Activated CD4-positive, alpha-beta T cell treated with anti-CD3 and anti-CD28 coated beads, Interleukin-2, amount 10 ng/mL, durations not matched to agents 7 days and 5 days (primary cell): ENCODE measurements around the gene RIOX2. TPM values are rescaled to one million over a fixed set of nuclear protein-coding genes. Genes with fewer than 3 reads are reported as not detected.

Experiments
- CTCF ChIA-PET: fragments of 350-600 bp; sonication (Branson Sonifier 250); formaldehyde crosslinking; loops from one replicate; lab custom pipeline; 2021; ENCODE audit warnings: antibody characterized with exemption; lab: Charles Lee
- POLR2A ChIA-PET: fragments of 350-600 bp; sonication (Branson Sonifier 250); formaldehyde crosslinking; loops from one replicate; lab custom pipeline; 2021; ENCODE audit warnings: antibody characterized with exemption; lab: Charles Lee
- DNase-seq: peaks from one replicate; pipeline ENCODE4 v3.0.0-alpha.2; 2020
- H3K27ac Mint-ChIP-seq: one replicate; pipeline ENCODE4 v1.8.0; 2021; ENCODE audit warnings: mild to moderate bottlenecking, moderate library complexity, mixed read lengths
- H3K27me3 Mint-ChIP-seq: one replicate; pipeline ENCODE4 v1.8.0; 2021; ENCODE audit warnings: mixed read lengths
- H3K36me3 Mint-ChIP-seq: one replicate; pipeline ENCODE4 v1.8.0; 2021; ENCODE audit warnings: low read depth, mixed read lengths
- H3K4me1 Mint-ChIP-seq: one replicate; pipeline ENCODE4 v1.8.0; 2021; ENCODE audit warnings: mixed read lengths
- H3K4me3 Mint-ChIP-seq: one replicate; pipeline ENCODE4 v1.8.0; 2021; ENCODE audit warnings: mild to moderate bottlenecking, moderate library complexity, mixed read lengths
- H3K9me3 Mint-ChIP-seq: one replicate; pipeline ENCODE4 v1.8.0; 2021; ENCODE audit warnings: mixed read lengths
- total RNA-seq, 2 experiments: library from RNA; stranded (reverse); gene quantifications; one replicate each; pipeline ENCODE4 v1.2.3, GENCODE V29; 2021

The RIOX2 gene
- total RNA-seq, 2 experiments from 2014 or later = 38.4 to 42.0 TPM

DNA sequence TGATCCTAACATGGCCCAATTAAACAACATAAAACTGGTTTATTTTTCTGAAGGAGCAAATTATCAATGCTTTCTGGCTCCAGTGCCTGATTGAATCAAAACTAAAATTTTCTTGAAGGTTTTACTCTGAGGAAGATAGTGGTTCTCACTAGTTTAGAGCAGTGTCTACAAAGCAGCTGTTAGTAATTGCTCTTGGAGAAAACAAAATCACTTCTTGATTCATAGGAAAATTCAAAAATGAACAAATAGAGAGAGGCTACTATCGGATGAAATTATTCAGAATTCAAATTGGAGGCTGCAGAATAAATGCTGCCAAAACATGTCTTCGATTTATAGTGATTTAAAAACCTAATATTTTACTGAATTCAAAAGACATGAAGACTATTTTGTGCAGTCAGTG lies 15.1 kb upstream of the RIOX2 start:
- peaks cover 1% of the 10 kb centered on the region for H3K27me3 Mint-ChIP-seq
- CTCF ChIA-PET = interaction anchor here (1.4 kb wide), 1 partner anchor 14 kb away, joined by 3 read pairs; no protein-coding TSS in a partner anchor
- H3K4me1 Mint-ChIP-seq = peaks cover 39% of the 10 kb centered on the region
- H3K27ac Mint-ChIP-seq = no peak overlapping the region
- POLR2A ChIA-PET = no interaction called here
- H3K4me3 Mint-ChIP-seq = no peak overlapping the region
- H3K36me3 Mint-ChIP-seq = peaks cover 8% of the 10 kb centered on the region
- no peak for DNase-seq
- H3K9me3 Mint-ChIP-seq = peaks cover 8% of the 10 kb centered on the region

DNA sequence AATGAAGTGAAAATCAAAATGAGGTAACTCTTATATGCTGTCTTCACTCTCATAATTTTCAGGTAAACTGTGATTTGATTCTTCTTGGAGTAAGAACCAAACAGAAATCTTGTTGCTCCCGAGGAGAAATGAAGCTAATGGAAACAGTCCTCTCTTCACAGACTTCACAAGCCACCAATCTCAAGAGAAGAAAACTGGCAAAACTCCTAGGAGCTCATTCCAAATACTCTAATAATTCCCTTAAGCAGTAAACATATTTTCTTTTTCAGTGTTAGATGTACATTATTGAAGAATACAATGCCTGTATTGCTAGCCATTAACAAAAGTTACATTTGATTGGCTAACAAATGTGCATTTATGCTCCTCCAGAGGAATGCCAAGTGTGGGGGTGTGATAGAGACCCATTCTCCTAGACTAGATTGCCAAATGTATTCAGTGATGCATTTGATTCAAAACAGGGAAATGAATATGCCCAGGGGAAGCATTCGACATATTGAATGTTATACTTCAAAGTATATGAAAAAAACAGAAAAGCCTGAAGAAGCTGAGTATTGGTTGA lies 11.8 kb upstream of the RIOX2 start:
- peaks cover 5% of the 10 kb centered on the region for H3K9me3 Mint-ChIP-seq

DNA sequence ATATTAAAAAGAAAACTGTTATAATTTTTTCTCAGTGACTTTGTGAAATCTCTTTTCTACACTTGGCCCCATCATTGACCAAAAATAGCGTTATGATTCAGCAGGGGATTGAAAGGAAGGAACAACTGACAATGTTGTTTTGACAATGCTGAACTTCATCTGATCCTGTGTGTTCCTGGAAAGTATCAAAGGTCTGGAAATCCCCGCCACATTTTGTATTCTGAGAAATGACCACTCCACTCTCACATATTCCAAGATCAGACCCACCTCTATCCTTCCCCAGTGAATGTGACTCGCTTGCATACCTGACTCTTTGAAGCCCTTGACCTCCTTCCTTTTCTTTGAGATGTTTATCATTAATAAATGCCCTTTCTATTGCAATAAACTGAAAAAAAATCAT lies 9.7 kb upstream of the RIOX2 start:
- Mint-ChIP-seq H3K36me3 (peaks cover 2% of the 10 kb centered on the region), H3K9me3 (peaks cover 2% of the 10 kb centered on the region), H3K27ac (no peak overlapping the region), H3K4me1 (peaks cover 28% of the 10 kb centered on the region), H3K27me3 (peaks cover 1% of the 10 kb centered on the region), H3K4me3 (no peak overlapping the region)
- ChIA-PET CTCF (interaction anchor here (0.8 kb wide), 1 partner anchor 17 kb away, joined by 3 read pairs; no protein-coding TSS in a partner anchor), POLR2A (interaction anchor here (1.0 kb wide), 1 partner anchor 10 kb away, joined by 3 read pairs; the partner anchor contains the start of gene RIOX2)
- peak; percentile 15 for DNase-seq

More for the DNA sequence above, 11.8 kb upstream of the RIOX2 start:
- no peak overlapping the region for H3K27ac Mint-ChIP-seq
- H3K36me3 Mint-ChIP-seq = peaks cover 5% of the 10 kb centered on the region
- POLR2A ChIA-PET = no interaction called here
- DNase-seq = no peak
- CTCF ChIA-PET = interaction anchor here (1.0 to 1.7 kb wide), 4 partner anchors 9 to 33 kb away, joined by 3 to 4 read pairs (median 3); no protein-coding TSS in a partner anchor
- peaks cover 1% of the 10 kb centered on the region for H3K27me3 Mint-ChIP-seq
- H3K4me1 Mint-ChIP-seq = peaks cover 28% of the 10 kb centered on the region
- no peak overlapping the region for H3K4me3 Mint-ChIP-seq

DNA sequence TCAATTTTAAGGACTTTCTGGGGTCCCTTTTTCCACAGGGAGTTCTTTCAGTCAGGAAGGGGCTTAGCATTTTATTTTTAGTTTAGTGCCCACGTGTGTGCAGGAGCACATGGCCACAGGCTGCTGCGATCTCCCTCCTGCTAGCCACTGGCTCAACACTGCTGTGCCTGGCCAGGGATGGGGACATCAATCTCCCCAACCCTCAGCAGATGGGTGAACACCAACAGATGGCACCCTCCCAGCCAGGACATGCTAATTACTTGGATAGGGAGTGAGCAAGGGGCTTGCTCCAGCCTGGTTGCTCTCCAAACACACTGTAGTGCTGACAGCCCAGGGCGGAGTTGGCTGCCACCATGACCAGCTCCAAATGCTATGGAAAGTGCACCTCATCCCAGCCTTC lies 7.4 kb upstream of the RIOX2 start:
- POLR2A ChIA-PET = no interaction called here
- Mint-ChIP-seq H3K27ac (no peak overlapping the region), H3K36me3 (peaks cover 2% of the 10 kb centered on the region), H3K27me3 (peaks cover 1% of the 10 kb centered on the region), H3K9me3 (peaks cover 2% of the 10 kb centered on the region), H3K4me3 (no peak overlapping the region), H3K4me1 (peaks cover 35% of the 10 kb centered on the region)
- CTCF ChIA-PET = interaction anchor here (0.5 to 1.5 kb wide), 4 partner anchors 11 to 139 kb away, joined by 3 to 4 read pairs (median 3); no protein-coding TSS in a partner anchor
- no peak for DNase-seq

DNA sequence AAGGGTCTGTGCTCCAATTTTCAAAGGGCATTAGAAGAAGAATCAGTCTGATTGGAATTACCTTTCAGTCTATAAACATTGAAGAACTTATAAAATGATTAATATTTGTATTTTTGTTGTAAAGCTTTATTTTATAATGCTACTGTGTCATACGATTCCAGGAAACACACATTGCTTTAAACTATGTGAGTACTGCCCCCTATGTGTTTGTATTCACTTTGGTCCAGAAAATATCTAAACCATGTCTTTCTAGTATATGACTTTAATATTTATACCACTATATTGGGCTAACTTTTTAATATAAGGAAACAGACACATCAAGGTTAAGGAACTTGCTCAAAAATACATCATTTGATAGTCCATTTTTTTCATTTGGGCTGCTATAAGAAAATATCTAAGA lies 3.2 kb upstream of the RIOX2 start:
- no peak for DNase-seq
- peaks cover 40% of the 10 kb centered on the region for H3K4me1 Mint-ChIP-seq
- peaks cover 4% of the 10 kb centered on the region for H3K36me3 Mint-ChIP-seq
- H3K4me3 Mint-ChIP-seq = no peak overlapping the region
- peaks cover 2% of the 10 kb centered on the region for H3K9me3 Mint-ChIP-seq
- CTCF ChIA-PET = interaction anchor here (1.5 kb wide), 1 partner anchor 47 kb away, joined by 4 read pairs; no protein-coding TSS in a partner anchor
- H3K27me3 Mint-ChIP-seq = no peaks in the 10 kb centered on the region
- POLR2A ChIA-PET = no interaction called here
- H3K27ac Mint-ChIP-seq = no peak overlapping the region

DNA sequence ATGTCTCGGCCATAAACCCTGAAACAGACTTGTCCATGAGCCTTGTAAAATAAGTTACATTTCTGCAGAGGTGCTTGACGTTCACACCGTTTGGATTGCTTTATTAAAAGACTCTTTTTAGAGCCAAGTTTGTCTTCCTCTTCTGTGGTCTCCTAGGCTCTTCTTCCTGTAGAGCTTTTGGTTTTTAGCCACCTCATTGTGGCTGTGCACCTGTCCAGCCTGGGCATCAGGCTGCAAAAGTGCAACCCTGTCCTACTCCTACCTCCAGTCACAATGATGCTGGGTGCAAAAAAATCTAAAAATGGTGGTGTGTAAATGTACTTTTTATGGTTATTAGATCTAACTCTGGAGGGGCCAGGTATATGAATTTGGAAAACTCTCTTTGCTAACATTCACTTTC lies 2.8 kb upstream of the RIOX2 start:
- H3K27ac Mint-ChIP-seq = no peak overlapping the region
- peaks cover 5% of the 10 kb centered on the region for H3K36me3 Mint-ChIP-seq
- H3K4me1 Mint-ChIP-seq = peaks cover 45% of the 10 kb centered on the region
- DNase-seq = no peak
- no peaks in the 10 kb centered on the region for H3K27me3 Mint-ChIP-seq
- H3K4me3 Mint-ChIP-seq = no peak overlapping the region
- POLR2A ChIA-PET = no interaction called here
- CTCF ChIA-PET = interaction anchor here (1.5 kb wide), 1 partner anchor 48 kb away, joined by 4 read pairs; no protein-coding TSS in a partner anchor
- no peaks in the 10 kb centered on the region for H3K9me3 Mint-ChIP-seq

DNA sequence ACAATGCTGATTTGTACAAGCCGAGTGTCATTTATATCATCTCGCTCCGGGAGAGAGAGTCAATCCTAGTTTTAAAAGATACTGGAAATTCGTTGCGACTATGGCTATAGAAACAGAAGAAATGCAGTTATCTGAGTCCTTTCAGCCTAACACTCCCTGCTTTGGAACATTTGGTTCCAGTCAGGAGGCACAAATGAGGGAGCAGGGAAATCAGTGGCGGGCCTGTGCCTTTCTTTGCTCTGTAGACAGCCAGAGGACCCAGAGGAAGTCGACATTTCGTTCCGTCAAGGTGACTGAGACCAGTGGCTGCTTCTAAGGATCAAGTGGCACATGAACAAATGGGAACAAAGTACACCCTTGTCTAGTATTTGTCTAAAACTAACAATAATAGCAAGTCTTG lies 745 bp upstream of the RIOX2 start:
- Mint-ChIP-seq H3K36me3 (peaks cover 7% of the 10 kb centered on the region), H3K27me3 (no peaks in the 10 kb centered on the region), H3K4me1 (peaks cover 65% of the 10 kb centered on the region), H3K9me3 (no peaks in the 10 kb centered on the region), H3K27ac (peak overlapping the region; percentile 81), H3K4me3 (peak overlapping the region; percentile 69)
- CTCF ChIA-PET = no interaction called here
- no peak for DNase-seq
- POLR2A ChIA-PET = no interaction called here

DNA sequence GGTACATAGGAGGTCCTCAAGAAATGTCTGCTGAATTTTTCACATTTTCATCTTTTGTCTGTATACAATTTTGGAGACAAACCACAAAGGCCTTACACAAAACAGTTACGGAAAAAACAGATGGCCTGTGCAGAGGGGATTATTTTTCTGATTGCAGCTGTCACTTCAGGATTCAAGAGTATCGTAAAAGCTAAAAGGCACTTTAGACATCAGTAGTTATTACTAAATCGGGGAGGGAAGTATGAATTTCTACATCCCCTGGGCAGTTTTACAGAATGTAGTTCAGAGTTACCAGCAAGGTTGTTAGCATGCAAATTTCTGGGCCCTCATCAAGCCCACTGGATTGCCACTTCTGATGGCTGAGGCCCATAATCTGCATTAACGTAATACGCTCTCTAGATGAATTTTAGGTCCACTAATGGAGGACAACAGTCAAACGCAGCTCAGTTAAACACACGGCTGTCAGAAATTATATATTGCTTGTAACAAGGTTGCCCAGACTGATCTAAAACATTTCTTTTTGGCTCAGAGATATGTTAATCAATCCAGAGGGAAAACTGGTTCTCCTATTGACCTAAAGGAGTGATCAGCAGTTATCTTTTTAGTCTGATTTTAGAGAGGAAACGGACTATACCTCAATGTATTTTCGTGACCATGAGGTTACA lies 1.1 kb downstream of the RIOX2 start:
- POLR2A ChIA-PET = interaction anchor here (1.2 kb wide), 1 partner anchor 39 kb away, joined by 3 read pairs; no protein-coding TSS in a partner anchor
- Mint-ChIP-seq H3K4me3 (peak overlapping the region; percentile 84), H3K27ac (peak overlapping the region; percentile 92)

DNA sequence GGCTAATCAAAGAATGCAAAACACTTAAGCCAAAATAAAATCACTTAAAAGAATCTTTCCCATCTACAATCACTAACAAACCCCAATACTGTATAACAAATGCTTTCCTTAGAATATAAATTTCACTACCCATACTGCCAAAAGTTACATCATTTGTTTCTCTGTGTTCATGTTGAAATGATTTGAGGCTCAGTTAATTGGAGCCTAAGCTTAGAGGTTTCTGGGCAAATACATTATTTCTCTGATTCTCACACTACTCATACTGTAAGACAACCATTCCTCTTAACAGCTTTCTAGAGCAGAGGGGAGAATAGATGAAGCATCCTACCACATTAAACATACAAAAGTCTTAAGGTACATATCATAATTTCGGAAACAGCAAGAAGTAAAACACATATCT lies 2.1 kb downstream of the RIOX2 start:
- CTCF ChIA-PET = interaction anchor here (0.6 to 2.4 kb wide), 4 partner anchors 9 to 149 kb away, joined by 3 to 9 read pairs (median 3); no protein-coding TSS in a partner anchor
- H3K4me1 Mint-ChIP-seq = peaks cover 87% of the 10 kb centered on the region
- DNase-seq = no peak
- H3K27me3 Mint-ChIP-seq = no peaks in the 10 kb centered on the region
- H3K9me3 Mint-ChIP-seq = no peaks in the 10 kb centered on the region
- POLR2A ChIA-PET = no interaction called here
- H3K36me3 Mint-ChIP-seq = peaks cover 28% of the 10 kb centered on the region
- H3K4me3 Mint-ChIP-seq = peak overlapping the region; percentile 84
- H3K27ac Mint-ChIP-seq = peak overlapping the region; percentile 43

More for the DNA sequence above, 1.1 kb downstream of the RIOX2 start:
- H3K36me3 Mint-ChIP-seq = peaks cover 20% of the 10 kb centered on the region
- CTCF ChIA-PET = interaction anchor here (0.9 to 2.4 kb wide), 3 partner anchors 10 to 26 kb away, joined by 3 to 9 read pairs (median 3); no protein-coding TSS in a partner anchor
- no peaks in the 10 kb centered on the region for H3K9me3 Mint-ChIP-seq
- peaks cover 81% of the 10 kb centered on the region for H3K4me1 Mint-ChIP-seq
- H3K27me3 Mint-ChIP-seq = no peaks in the 10 kb centered on the region
- DNase-seq = no peak

DNA sequence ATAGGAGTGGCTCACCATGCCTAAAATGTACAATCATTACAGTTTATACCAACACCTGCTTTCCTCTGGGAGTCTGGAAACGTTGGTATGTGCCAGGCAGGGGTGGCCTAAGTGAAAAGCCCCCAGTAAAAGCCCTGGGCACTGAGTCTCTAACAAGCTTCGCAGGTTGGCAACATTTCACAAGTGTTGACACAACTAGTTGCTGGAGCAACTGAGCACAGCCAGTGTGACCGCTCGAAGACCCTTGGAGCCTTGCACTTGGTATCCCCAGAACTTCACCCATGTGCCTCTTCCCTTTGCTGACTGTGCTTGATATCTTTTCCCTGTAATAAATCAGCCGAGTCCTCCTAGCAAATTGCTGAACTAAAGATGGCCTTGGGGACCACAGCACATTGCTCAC lies 2.7 kb downstream of the RIOX2 start:
- POLR2A ChIA-PET = no interaction called here
- Mint-ChIP-seq H3K9me3 (no peaks in the 10 kb centered on the region), H3K36me3 (peaks cover 32% of the 10 kb centered on the region), H3K27ac (no peak overlapping the region), H3K27me3 (no peaks in the 10 kb centered on the region), H3K4me3 (no peak overlapping the region), H3K4me1 (peaks cover 84% of the 10 kb centered on the region)
- CTCF ChIA-PET = interaction anchor here (0.6 to 2.4 kb wide), 7 partner anchors 9 to 148 kb away, joined by 3 to 9 read pairs (median 3); no protein-coding TSS in a partner anchor
- DNase-seq = no peak

DNA sequence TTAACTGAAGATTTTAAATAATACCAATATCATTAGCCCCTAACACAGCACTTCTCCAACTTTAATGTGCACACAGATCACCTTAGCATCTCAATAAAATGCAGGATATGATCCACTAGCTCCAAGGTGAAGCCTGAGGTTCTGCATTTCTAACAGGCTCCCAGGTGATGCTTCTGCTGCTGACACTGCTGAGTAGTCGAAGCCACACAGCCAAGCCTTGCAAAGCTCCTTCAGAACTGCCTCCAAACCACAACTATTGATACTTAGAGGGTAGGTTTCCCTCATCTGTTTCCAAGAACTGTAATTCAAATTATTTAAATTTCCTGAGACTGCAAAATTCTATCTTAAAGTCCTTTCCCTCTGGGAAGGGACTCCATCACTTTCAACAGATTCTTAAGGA lies 3.9 kb downstream of the RIOX2 start:
- no peak overlapping the region for H3K4me3 Mint-ChIP-seq
- peaks cover 42% of the 10 kb centered on the region for H3K36me3 Mint-ChIP-seq
- H3K4me1 Mint-ChIP-seq = peaks cover 81% of the 10 kb centered on the region
- ChIA-PET CTCF (interaction anchor here (0.8 to 2.4 kb wide), 9 partner anchors 7 to 580 kb away, joined by 3 to 9 read pairs (median 3); no protein-coding TSS in a partner anchor), POLR2A (interaction anchor here (0.6 to 0.7 kb wide), 2 partner anchors 36 to 568 kb away, joined by 3 read pairs; no protein-coding TSS in a partner anchor)
- no peaks in the 10 kb centered on the region for H3K27me3 Mint-ChIP-seq
- H3K27ac Mint-ChIP-seq = peak overlapping the region; percentile 14
- peak; percentile 34 for DNase-seq
- H3K9me3 Mint-ChIP-seq = no peaks in the 10 kb centered on the region

DNA sequence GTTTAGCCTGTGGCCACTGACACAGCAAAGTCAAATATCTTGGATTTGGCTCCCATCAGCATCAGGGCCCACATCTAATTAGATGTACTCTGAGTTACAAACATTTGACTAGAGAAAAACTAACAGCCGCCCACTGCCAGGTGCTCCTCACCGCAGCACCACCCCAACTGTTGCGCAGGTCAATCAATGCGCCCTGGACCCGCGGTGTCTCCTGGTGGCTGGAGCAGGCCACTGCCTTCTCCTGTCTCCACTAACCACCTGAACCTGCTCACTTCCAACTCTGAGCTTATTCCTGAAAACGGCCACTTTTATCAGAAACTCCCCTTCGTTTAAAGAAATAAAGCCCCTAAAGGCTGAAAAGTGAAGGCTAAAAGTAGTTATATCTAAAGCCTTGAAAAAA lies 4.3 kb downstream of the RIOX2 start:
- Mint-ChIP-seq H3K4me1 (peaks cover 78% of the 10 kb centered on the region), H3K9me3 (no peaks in the 10 kb centered on the region), H3K36me3 (peaks cover 43% of the 10 kb centered on the region), H3K27ac (no peak overlapping the region), H3K27me3 (no peaks in the 10 kb centered on the region), H3K4me3 (no peak overlapping the region)
- ChIA-PET POLR2A (interaction anchor here (0.7 kb wide), 1 partner anchor 569 kb away, joined by 3 read pairs; no protein-coding TSS in a partner anchor), CTCF (interaction anchor here (0.8 to 1.6 kb wide), 9 partner anchors 11 to 581 kb away, joined by 3 to 5 read pairs (median 3); no protein-coding TSS in a partner anchor)
- no peak for DNase-seq
